HFFc6 (cell line): ENCODE data around the gene EFCAB11. TPM values are rescaled to one million over a fixed set of nuclear protein-coding genes. Genes with fewer than 3 reads are reported as not detected.

Source experiments
- DNase-seq: peaks from one replicate; pipeline ENCODE4 v3.0.0-alpha.2; 2018
- H3K27ac Mint-ChIP-seq: 2 replicates; pipeline ENCODE4 v1.8.0; 2020; ENCODE audit warnings: mild to moderate bottlenecking, mixed read lengths
- H3K27me3 Mint-ChIP-seq: 2 replicates; pipeline ENCODE4 v1.8.0; 2021; ENCODE audit warnings: mild to moderate bottlenecking, moderate library complexity, mixed read lengths; ENCODE audit not compliant: insufficient read depth
- H3K36me3 Mint-ChIP-seq: 2 replicates; pipeline ENCODE4 v1.8.0; 2021; ENCODE audit warnings: low read depth, mixed read lengths
- H3K4me1 Mint-ChIP-seq: 2 replicates; pipeline ENCODE4 v1.8.0; 2020; ENCODE audit warnings: low read depth, mixed read lengths
- H3K4me3 Mint-ChIP-seq: 2 replicates; pipeline ENCODE4 v1.8.0; 2020; ENCODE audit warnings: mild to moderate bottlenecking, moderate library complexity, mixed read lengths
- H3K9me3 Mint-ChIP-seq: 2 replicates; pipeline ENCODE4 v1.8.0; 2020; ENCODE audit warnings: mild to moderate bottlenecking, mixed read lengths
- CTCF ChIP-seq: fragments of 200-600 bp; sonication (generic); IDR thresholded peaks from 2 replicates; pipeline ENCODE4 v1.5.0; 2021; ENCODE audit warnings: antibody characterized with exemption, mild to moderate bottlenecking
- total RNA-seq, 6 experiments: library from RNA; stranded (reverse); fragmentation: NEBNext Ultra II Directional; extraction: Animal tissue kit (Norgen Biotek cat#: 25700); gene quantifications; 2 replicates in 1 of 6; 3 replicates in 5 of 6; pipeline ENCODE4 v1.2.3, GENCODE V29; 2021

The EFCAB11 gene
- total RNA-seq, 6 experiments from 2014 or later = 6.6 to 8.4 (median 6.9) TPM

DNA sequence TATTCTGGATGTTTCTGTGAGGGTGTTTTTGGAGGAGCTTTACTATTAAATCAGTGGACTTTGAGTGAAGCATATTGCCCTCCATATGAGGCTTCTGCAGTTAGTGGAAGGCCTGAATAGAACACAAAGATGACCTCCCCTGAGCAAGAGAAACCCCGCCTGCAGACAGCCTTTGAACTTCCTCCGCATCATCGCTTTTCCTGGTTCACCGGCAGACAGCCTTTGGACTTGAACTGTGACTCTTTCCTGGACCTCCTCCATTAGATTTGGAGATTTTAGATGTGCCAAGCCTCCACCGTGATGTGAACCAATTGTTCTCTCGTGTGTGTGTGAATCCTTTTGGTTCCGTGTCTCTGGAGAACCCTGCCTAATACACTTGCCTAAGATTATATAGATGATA, 208.4 kb downstream of the EFCAB11 start:
- no peak for DNase-seq
- H3K9me3 Mint-ChIP-seq = peaks cover 7% of the 10 kb centered on the region; the same call in 1 of the 2 replicates
- peaks cover 1% of the 10 kb centered on the region; the same call in 1 of the 2 replicates for H3K27me3 Mint-ChIP-seq
- H3K4me1 Mint-ChIP-seq = peaks cover 9% of the 10 kb centered on the region; the same call in 1 of the 2 replicates
- no peak for TF ChIP-seq CTCF
- 0 out of 2 replicates have a peak, but pooled peaks cover 4% of the 10 kb centered on the region for H3K36me3 Mint-ChIP-seq
- H3K27ac Mint-ChIP-seq = no peak overlapping the region
- H3K4me3 Mint-ChIP-seq = no peak overlapping the region

Other genes starting within 250 kb of the EFCAB11 start
- 10 to 100 TPM; 20.3 to 28.3 (median 23.3) TPM for gene TDP1, start 1.2 kb upstream of the EFCAB11 start, total RNA-seq
- gene KCNK13, start 107.3 kb upstream of the EFCAB11 start, total RNA-seq = not detected